Subcutaneous adipose tissue (tissue), 4 donors: ENCODE measurements around the gene ZNF770. TPM values are rescaled to one million over a fixed set of nuclear protein-coding genes. Genes with fewer than 3 reads are reported as not detected.

ENCODE experiments used
- total RNA-seq, 4 donors: library from RNA; depleted of rRNA; stranded (reverse); fragments of >200 nt; gene quantifications; one replicate each; pipeline ENCODE4 v1.1.0, GENCODE V29; 2016
- TF ChIP-seq, protein P1 (sequence below): fragments of 450-650 bp; IDR thresholded peaks from one replicate; pipeline ENCODE4 v1.5.1; 2016; ENCODE audit warnings: low read depth, mild to moderate bottlenecking, control low read depth, antibody characterized with exemption, moderate library complexity

The ZNF770 gene
- total RNA-seq, 4 donors from 2014 or later, result 18.9 to 33.4 (median 23.4) TPM

DNA sequence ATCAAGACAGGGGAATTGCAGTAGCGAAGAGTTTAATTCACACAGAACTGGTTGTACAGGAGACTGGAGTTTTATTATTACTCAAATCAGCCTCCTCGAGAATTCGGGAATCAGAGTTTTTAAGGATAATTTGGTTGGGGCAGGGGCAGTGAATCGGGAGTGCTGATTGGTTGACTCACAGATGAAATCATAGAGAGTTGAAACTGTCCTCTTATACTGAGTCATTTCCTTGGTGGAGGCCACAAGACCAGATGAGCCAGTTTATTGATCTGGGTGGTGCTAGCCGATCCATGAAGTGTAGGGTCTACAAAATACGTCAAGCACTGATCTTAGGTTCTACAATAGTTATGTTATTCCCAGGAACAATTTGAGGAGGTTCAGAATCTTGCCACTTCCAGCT, 5.3 kb upstream of the ZNF770 start:
- TF ChIP-seq, protein P1, sequence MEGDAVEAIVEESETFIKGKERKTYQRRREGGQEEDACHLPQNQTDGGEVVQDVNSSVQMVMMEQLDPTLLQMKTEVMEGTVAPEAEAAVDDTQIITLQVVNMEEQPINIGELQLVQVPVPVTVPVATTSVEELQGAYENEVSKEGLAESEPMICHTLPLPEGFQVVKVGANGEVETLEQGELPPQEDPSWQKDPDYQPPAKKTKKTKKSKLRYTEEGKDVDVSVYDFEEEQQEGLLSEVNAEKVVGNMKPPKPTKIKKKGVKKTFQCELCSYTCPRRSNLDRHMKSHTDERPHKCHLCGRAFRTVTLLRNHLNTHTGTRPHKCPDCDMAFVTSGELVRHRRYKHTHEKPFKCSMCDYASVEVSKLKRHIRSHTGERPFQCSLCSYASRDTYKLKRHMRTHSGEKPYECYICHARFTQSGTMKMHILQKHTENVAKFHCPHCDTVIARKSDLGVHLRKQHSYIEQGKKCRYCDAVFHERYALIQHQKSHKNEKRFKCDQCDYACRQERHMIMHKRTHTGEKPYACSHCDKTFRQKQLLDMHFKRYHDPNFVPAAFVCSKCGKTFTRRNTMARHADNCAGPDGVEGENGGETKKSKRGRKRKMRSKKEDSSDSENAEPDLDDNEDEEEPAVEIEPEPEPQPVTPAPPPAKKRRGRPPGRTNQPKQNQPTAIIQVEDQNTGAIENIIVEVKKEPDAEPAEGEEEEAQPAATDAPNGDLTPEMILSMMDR, result no peak

DNA sequence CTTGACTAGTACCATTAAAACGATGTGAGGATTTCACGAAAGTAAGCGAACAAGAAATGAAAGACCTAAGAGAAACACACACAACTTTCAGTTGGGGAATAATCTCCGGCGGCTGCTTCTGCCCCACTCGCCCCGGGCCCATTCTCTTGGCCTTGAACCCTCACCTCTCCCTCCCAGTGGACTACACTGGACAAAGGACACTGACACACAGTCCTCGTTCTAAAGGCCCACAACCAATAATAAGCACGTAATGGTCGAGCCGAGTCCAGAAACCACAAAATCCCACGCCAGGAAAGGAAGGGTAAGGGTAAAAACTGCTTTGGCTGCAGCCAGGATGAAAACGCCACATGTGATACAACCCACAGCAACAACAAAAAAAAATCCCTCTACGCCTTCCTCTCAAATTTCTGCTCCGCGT, 469 bp downstream of the ZNF770 start:
- TF ChIP-seq, protein P1, result no peak

DNA sequence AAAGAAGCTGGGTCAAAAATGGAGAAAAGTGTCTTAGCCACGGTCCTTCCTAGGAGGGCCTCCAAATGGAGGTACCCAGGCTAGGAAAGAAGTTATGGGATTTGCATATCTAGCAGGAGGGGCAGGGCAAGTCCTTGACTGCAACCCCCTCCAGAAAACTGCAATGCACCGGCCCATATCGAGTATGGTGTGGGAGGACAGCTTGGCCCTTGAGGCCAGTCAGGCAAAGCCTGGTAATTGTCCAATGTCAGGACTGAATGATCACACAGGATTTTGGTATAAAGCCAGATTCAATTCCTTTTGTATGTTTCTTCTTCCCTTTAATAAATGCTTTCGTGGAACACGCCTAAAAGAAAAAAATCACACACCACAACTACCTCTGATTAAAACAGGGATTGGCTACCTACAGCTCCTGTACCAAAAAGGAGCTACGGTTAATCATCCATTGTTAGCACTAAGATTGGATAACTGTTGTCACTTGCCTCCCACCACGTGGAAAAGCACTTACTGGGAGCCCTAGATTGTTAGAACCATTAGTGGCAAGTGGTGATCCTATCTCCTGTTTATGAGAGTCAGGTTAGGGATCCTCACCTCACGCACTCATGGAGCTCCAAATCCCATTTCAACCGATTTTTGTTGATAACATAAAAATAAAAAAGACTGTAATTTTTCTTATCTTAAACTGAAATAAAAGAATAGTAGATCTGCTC, 1.2 kb downstream of the ZNF770 start:
- TF ChIP-seq, protein P1, result no peak

DNA sequence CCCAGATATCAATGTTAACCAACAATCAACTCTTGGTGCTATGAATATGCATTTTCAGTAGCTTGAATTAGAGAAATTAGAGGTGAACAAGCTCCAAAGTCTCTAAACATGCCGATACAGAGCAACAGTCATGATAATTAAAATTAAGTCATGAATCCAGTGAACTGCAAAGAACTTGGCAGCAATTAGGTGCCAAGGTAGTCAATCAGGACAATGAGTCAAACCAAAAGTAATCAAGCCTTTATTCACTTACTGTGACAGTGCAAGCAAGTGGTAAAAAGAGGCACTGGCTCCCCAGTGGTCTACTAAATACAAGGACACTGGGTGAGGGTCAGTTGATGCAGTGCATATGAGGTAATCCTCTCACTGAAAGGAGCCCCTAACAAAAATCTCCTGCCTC, 1.8 kb downstream of the ZNF770 start:
- TF ChIP-seq, protein P1, result no peak

DNA sequence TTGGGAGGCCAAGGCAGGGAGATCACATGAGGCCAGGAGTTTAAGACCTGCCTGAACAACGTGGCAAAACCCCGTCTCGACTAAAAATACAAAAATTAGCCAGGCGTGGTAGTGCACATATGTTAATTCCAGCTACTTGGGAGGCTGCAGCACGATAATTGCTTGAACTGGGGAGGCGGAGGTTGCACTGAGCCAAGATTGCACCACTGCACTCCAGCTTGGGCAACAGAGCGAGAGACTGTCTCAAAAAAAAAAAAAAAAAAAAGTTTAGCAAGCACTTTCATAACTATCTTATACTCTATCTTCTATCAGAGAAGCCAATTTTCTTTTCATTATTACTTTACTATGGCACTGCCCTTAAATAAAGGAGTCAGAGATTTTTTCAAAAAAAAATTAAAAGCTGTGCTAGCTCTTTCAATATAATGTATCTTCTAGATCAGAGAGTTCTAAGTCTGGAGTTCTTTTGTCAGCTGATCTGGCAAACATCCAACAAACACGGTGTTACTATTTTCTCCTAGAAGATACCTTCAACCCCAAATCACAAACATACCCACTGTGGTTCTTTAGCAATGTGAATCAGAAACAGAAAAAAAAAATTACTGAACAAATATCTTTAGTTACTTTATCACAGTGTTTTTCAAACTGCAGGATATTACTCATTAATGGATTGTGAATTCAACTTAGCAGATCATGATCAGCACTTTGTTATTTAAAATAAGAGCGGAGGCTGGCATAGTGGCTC, 3.0 kb downstream of the ZNF770 start:
- TF ChIP-seq, protein P1, result no peak

DNA sequence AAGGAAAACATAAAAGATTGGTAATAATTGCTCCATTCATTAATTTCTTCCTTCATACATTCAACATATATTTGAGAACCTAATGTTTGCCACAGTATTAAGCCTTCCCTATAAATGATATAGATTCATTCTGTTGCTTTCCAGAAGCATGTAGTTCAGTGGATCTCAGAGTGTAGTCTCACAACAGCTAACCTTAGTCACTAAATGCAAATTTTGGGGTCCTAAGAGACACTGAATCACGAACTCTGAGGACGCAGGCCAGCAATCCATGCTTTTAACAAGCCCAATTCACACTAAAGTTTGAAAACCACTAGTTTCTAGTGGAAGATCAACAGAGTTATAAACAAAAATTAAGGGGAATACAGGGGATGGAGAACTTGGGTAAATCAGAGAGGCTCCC, 11.3 kb downstream of the ZNF770 start:
- TF ChIP-seq, protein P1, result no peak

DNA sequence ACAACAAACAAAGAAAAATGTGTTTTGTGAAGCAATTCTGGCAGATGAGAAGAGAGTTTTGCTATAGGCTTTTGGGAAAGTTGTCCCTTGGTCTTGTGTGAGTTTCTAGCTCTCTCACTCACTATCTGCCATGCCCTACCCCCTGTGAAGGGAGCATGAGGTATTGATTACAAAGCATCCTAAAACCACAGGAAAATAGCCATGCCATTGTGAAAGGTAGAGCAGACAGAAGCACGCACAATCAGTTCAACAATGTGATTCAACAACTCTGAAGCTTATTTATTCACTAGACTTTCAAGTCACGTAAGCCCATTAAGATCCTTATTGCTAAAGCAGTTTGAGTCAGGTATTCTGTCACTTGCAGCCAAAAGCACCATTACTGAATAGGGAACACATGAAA, 12.0 kb downstream of the ZNF770 start:
- TF ChIP-seq, protein P1, result no peak
